Erythroblast (primary cell): ENCODE data around the gene FGD5.

Experiments
- DNase-seq, 2 experiments: peaks; one replicate each; lab custom pipeline; 2025; lab: John Stamatoyannopoulos, UW
- GATA1 ChIP-seq: IDR thresholded peaks from 2 replicates; pipeline ENCODE4 v1.6.1; 2011; ENCODE audit warnings: low read depth, mild to moderate bottlenecking, control low read depth, low read length, moderate library complexity
- POLR2A ChIP-seq: IDR thresholded peaks from 2 replicates; pipeline ENCODE4 v1.6.1; 2011; ENCODE audit warnings: mild to moderate bottlenecking, low read length

FGD5 gene

GRCh38 chr3:14852058-14852594, 33.4 kb downstream of the FGD5 start:
- TF ChIP-seq POLR2A, result no peak
- no peak for TF ChIP-seq GATA1
- DNase-seq, result no peak

GRCh38 chr3:14852717-14853116, 34.0 kb downstream of the FGD5 start:
- no peak for DNase-seq
- TF ChIP-seq POLR2A (no peak), GATA1 (no peak)

GRCh38 chr3:14853271-14853951, 34.6 kb downstream of the FGD5 start:
- no peak for TF ChIP-seq POLR2A
- DNase-seq, result no peak

GRCh38 chr3:14857506-14857905, 38.7 kb downstream of the FGD5 start:
- TF ChIP-seq POLR2A (no peak), GATA1 (no peak)
- no peak for DNase-seq

GRCh38 chr3:14858105-14858504, 39.3 kb downstream of the FGD5 start:
- DNase-seq, result no peak

GRCh38 chr3:14859880-14860279, 41.1 kb downstream of the FGD5 start:
- TF ChIP-seq POLR2A (no peak), GATA1 (no peak)

More at GRCh38 chr3:14858105-14858504, 39.3 kb downstream of the FGD5 start:
- TF ChIP-seq POLR2A (no peak), GATA1 (no peak)

GRCh38 chr3:14861031-14861430, 42.3 kb downstream of the FGD5 start:
- no peak for DNase-seq
- TF ChIP-seq POLR2A, result no peak

More at GRCh38 chr3:14859880-14860279, 41.1 kb downstream of the FGD5 start:
- DNase-seq, result no peak

GRCh38 chr3:14861446-14862302, 42.9 kb downstream of the FGD5 start:
- no peak for DNase-seq
- no peak for TF ChIP-seq POLR2A
- no peak for TF ChIP-seq GATA1

- DNase-seq, result no peak
- TF ChIP-seq GATA1 (no peak), POLR2A (no peak)
Observed at GRCh38 chr3:14862303-14862660, 43.5 kb downstream of the FGD5 start.

- TF ChIP-seq POLR2A, result no peak
- TF ChIP-seq GATA1, result no peak
- DNase-seq, result no peak
Observed at GRCh38 chr3:14862661-14863230, 44.0 kb downstream of the FGD5 start.

- TF ChIP-seq POLR2A (no peak), GATA1 (no peak)
- no peak for DNase-seq
Observed at GRCh38 chr3:14863333-14864100, 44.8 kb downstream of the FGD5 start.

- TF ChIP-seq POLR2A, result no peak
- no peak for TF ChIP-seq GATA1
- no peak for DNase-seq
Observed at GRCh38 chr3:14864131-14864530, 45.4 kb downstream of the FGD5 start.

GRCh38 chr3:14866627-14867026, 47.9 kb downstream of the FGD5 start:
- DNase-seq, result no peak

More at GRCh38 chr3:14866627-14867026, 47.9 kb downstream of the FGD5 start:
- no peak for TF ChIP-seq POLR2A
- no peak for TF ChIP-seq GATA1
